ENCODE measurements around the gene ADCY4. TPM values are rescaled to one million over a fixed set of nuclear protein-coding genes. Genes with fewer than 3 reads are reported as not detected.

Gene ADCY4
- total and polyA plus RNA-seq, 2 of the 13 experiments (the other 11 are each of a cell fraction or from before 2014, with no cell fraction given) = 0.03 TPM; not detected in 1

DNA sequence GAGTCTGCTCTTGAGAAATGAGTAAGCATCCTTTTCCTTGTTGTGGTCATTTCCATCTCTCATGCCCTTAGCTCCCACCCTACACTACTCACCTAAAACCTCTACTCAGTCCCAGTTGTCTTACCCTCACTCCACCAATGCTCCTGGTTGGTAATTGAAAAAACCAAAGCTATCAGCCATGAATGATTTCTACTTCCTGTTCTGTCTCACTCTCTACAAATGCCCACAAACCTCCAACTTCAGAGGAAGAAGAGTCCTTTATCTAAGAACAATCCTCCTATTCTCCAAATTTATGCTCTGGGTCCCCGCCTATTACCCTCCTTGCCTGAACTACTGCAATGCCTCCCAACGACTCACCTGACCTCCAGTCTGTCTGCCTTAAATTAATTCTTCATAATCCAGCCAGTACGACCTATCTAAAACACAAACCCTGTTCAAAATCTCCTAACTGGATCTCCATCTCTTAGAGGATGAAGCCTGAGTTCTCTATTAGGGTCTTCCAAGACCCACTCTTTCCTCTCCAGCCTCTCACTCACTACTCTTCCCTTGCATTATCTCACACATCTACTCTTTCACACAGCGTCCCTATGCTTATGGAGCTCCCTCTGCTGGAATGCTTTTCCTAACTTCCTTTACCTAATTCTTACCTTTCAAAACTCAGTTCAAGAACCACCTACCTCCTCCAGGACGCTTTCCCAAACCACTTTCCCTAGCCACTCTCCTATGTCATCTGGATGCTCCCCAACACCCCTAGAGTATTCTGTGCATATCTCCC, 37.5 kb downstream of the ADCY4 start (continued):
- TF ChIP-seq, protein P1, sequence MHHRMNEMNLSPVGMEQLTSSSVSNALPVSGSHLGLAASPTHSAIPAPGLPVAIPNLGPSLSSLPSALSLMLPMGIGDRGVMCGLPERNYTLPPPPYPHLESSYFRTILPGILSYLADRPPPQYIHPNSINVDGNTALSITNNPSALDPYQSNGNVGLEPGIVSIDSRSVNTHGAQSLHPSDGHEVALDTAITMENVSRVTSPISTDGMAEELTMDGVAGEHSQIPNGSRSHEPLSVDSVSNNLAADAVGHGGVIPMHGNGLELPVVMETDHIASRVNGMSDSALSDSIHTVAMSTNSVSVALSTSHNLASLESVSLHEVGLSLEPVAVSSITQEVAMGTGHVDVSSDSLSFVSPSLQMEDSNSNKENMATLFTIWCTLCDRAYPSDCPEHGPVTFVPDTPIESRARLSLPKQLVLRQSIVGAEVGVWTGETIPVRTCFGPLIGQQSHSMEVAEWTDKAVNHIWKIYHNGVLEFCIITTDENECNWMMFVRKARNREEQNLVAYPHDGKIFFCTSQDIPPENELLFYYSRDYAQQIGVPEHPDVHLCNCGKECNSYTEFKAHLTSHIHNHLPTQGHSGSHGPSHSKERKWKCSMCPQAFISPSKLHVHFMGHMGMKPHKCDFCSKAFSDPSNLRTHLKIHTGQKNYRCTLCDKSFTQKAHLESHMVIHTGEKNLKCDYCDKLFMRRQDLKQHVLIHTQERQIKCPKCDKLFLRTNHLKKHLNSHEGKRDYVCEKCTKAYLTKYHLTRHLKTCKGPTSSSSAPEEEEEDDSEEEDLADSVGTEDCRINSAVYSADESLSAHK (CRISPR knock-in tag; IDR thresholded peaks at IDR 0.05; ENCODE audit: borderline replicate concordance) = 0 out of 2 replicates have a peak, but pooled peaks have one; percentile 47
- TF ChIP-seq ZMAT3 (CRISPR knock-in tag; conservative IDR thresholded peaks at IDR 0.05) (0 out of 2 replicates have a peak, but pooled peaks have one; percentile 57), MYC (CRISPR knock-in tag; IDR thresholded peaks at IDR 0.05; ENCODE audit: borderline replicate concordance) (no peak), ATF4 (CRISPR knock-in tag; IDR thresholded peaks at IDR 0.05) (no peak), TARDBP (CRISPR knock-in tag; IDR thresholded peaks at IDR 0.05) (peak; percentile 2; the same call in 1 of the 2 replicates), SMYD3 (CRISPR knock-in tag; IDR thresholded peaks at IDR 0.05) (no peak), MIXL1 (CRISPR knock-in tag; IDR thresholded peaks at IDR 0.05) (peak; percentile 90), RXRB (CRISPR knock-in tag; IDR thresholded peaks at IDR 0.05; ENCODE audit: borderline replicate concordance) (peak; percentile 71), ZXDC (CRISPR knock-in tag; IDR thresholded peaks at IDR 0.05) (no peak), TBL1XR1 (IDR thresholded peaks at IDR 0.05; ENCODE audit: borderline replicate concordance, low read length, partially characterized antibody) (no peak), PBX2 (CRISPR knock-in tag; IDR thresholded peaks at IDR 0.05) (no peak; the same call in 1 of the 2 replicates), TCF7L2 (IDR thresholded peaks at IDR 0.05; ENCODE audit: low read depth, low read length) (no peak), ZSCAN29 (CRISPR knock-in tag; conservative IDR thresholded peaks at IDR 0.05) (0 out of 2 replicates have a peak, but pooled peaks have one; percentile 73)
- TF ChIP-seq, protein P2, sequence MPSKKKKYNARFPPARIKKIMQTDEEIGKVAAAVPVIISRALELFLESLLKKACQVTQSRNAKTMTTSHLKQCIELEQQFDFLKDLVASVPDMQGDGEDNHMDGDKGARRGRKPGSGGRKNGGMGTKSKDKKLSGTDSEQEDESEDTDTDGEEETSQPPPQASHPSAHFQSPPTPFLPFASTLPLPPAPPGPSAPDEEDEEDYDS (CRISPR knock-in tag; IDR thresholded peaks at IDR 0.05) = peak; percentile 62
- TF ChIP-seq, protein P3, sequence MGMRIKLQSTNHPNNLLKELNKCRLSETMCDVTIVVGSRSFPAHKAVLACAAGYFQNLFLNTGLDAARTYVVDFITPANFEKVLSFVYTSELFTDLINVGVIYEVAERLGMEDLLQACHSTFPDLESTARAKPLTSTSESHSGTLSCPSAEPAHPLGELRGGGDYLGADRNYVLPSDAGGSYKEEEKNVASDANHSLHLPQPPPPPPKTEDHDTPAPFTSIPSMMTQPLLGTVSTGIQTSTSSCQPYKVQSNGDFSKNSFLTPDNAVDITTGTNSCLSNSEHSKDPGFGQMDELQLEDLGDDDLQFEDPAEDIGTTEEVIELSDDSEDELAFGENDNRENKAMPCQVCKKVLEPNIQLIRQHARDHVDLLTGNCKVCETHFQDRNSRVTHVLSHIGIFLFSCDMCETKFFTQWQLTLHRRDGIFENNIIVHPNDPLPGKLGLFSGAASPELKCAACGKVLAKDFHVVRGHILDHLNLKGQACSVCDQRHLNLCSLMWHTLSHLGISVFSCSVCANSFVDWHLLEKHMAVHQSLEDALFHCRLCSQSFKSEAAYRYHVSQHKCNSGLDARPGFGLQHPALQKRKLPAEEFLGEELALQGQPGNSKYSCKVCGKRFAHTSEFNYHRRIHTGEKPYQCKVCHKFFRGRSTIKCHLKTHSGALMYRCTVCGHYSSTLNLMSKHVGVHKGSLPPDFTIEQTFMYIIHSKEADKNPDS (CRISPR knock-in tag; IDR thresholded peaks at IDR 0.05) = no peak
- TF ChIP-seq, protein P4, sequence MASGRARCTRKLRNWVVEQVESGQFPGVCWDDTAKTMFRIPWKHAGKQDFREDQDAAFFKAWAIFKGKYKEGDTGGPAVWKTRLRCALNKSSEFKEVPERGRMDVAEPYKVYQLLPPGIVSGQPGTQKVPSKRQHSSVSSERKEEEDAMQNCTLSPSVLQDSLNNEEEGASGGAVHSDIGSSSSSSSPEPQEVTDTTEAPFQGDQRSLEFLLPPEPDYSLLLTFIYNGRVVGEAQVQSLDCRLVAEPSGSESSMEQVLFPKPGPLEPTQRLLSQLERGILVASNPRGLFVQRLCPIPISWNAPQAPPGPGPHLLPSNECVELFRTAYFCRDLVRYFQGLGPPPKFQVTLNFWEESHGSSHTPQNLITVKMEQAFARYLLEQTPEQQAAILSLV (CRISPR knock-in tag; IDR thresholded peaks at IDR 0.05; ENCODE audit: borderline replicate concordance) = no peak

Measured in HepG2 (cell line).